H1 (cell line): ENCODE data around the gene CDC42BPB. TPM values are rescaled to one million over a fixed set of nuclear protein-coding genes. Genes with fewer than 3 reads are reported as not detected.

Experiments used
- CTCF ChIA-PET: fragments of 300-600 bp; sonication (Branson Sonifier 250); formaldehyde crosslinking; loops from one replicate; lab custom pipeline; 2021; ENCODE audit not compliant: partially characterized antibody; lab: Charles Lee
- POLR2A ChIA-PET: fragments of 300-600 bp; sonication (Branson Sonifier 250); formaldehyde crosslinking; loops from one replicate; lab custom pipeline; 2021; ENCODE audit warnings: inconsistent platforms; ENCODE audit not compliant: partially characterized antibody; lab: Charles Lee
- DNase-seq, 2 experiments: peaks; one replicate each; pipeline versions ENCODE4 v3.0.0 to v3.0.0-alpha.2; 2010 to 2022; ENCODE audit warnings: low spot score in 2 of 2, low read depth in 1 of 2, mixed read lengths in 1 of 2
- FAIRE-seq: peaks from 2 replicates; lab custom pipeline; 2011; peaks lifted over from hg19 to GRCh38; lab: Jason Lieb, UNC
- H2AFZ ChIP-seq: 2 replicates; pipeline ENCODE4 v1.8.1; 2012; ENCODE audit warnings: low read length, inconsistent platforms
- H2AK5ac ChIP-seq: 2 replicates; pipeline ENCODE4 v1.6.1; 2013; ENCODE audit warnings: low read depth, low read length
- H2BK120ac ChIP-seq: replicated peaks from 2 replicates; pipeline ENCODE3; 2013; ENCODE audit warnings: low read depth, low read length, inconsistent platforms
- H2BK12ac ChIP-seq: 2 replicates; pipeline ENCODE4 v1.6.1; 2013; ENCODE audit warnings: low read depth, low read length
- H2BK15ac ChIP-seq: 2 replicates; pipeline ENCODE4 v1.6.1; 2013; ENCODE audit warnings: low read length
- H2BK20ac ChIP-seq: 2 replicates; pipeline ENCODE4 v1.6.1; 2013; ENCODE audit warnings: low read length
- H2BK5ac ChIP-seq: 2 replicates; pipeline ENCODE4 v1.6.1; 2013; ENCODE audit warnings: low read depth, low read length
- H3K14ac ChIP-seq: 2 replicates; pipeline ENCODE4 v1.6.1; 2013; ENCODE audit warnings: inconsistent platforms; ENCODE audit not compliant: insufficient read length
- H3K18ac ChIP-seq: 2 replicates; pipeline ENCODE4 v1.6.1; 2013; ENCODE audit warnings: low read length; ENCODE audit errors: extremely low read depth
- H3K23ac ChIP-seq: 2 replicates; pipeline ENCODE4 v1.6.1; 2013; ENCODE audit warnings: inconsistent platforms; ENCODE audit not compliant: insufficient read length
- H3K23me2 ChIP-seq: 2 replicates; pipeline ENCODE4 v1.6.1; 2013; ENCODE audit warnings: low read depth, low read length
- H3K27ac ChIP-seq: 2 replicates; pipeline ENCODE4 v1.6.1; 2011; ENCODE audit warnings: low read depth, low read length, inconsistent platforms
- H3K27me3 ChIP-seq, 4 experiments: replicated peaks in 1 of 4; 1 replicate in 1 of 4; 2 replicates in 3 of 4; pipeline versions ENCODE4 v1.6.1 to v1.8.1; 2011 to 2013; ENCODE audit warnings: low read length in 3 of 4, mild to moderate bottlenecking in 3 of 4, inconsistent platforms in 2 of 4, mixed read lengths in 2 of 4, moderate library complexity in 1 of 4; ENCODE audit not compliant: control insufficient read depth in 3 of 4, insufficient read depth in 3 of 4; ENCODE audit errors: extremely low read depth in 1 of 4
- H3K36me3 ChIP-seq, 4 experiments: 2 replicates each; pipeline versions ENCODE4 v1.6.1 to v1.8.1; 2011 to 2013; ENCODE audit warnings: mild to moderate bottlenecking in 4 of 4, low read length in 3 of 4, moderate library complexity in 2 of 4, control low read depth in 1 of 4, inconsistent platforms in 1 of 4; ENCODE audit not compliant: insufficient read depth in 4 of 4, control insufficient read depth in 2 of 4
- H3K4ac ChIP-seq: replicated peaks from 2 replicates; pipeline ENCODE3; 2013; ENCODE audit warnings: low read length, low read depth, mixed read lengths, inconsistent platforms; ENCODE audit not compliant: insufficient read length
- H3K4me1 ChIP-seq, 4 experiments: replicated peaks in 1 of 4; 1 replicate in 1 of 4; 2 replicates in 3 of 4; pipeline versions ENCODE4 v1.6.1 to v1.8.1; 2011 to 2013; ENCODE audit warnings: low read length in 3 of 4, inconsistent platforms in 2 of 4, mixed read lengths in 1 of 4; ENCODE audit not compliant: insufficient read depth in 4 of 4, control insufficient read depth in 3 of 4
- H3K4me2 ChIP-seq, 2 experiments: 2 replicates each; pipeline versions ENCODE4 v1.6.1 to v1.8.1; 2011 to 2013; ENCODE audit warnings: low read depth in 2 of 2, low read length in 2 of 2, control low read depth in 1 of 2, inconsistent platforms in 1 of 2, mild to moderate bottlenecking in 1 of 2; ENCODE audit not compliant: insufficient read depth in 1 of 2
- H3K4me3 ChIP-seq, 4 experiments: fragments of 200-600, 300-600 bp in 1 of 4; sonication (generic), shearing (Covaris generic), sonication (Bioruptor Twin) in 1 of 4; 2 replicates each; pipeline versions ENCODE4 v1.5.1 to v1.8.1; 2011 to 2016; ENCODE audit warnings: low read length in 4 of 4, low read depth in 3 of 4, control low read depth in 2 of 4, inconsistent platforms in 2 of 4, mild to moderate bottlenecking in 2 of 4, mixed read lengths in 1 of 4, moderate library complexity in 1 of 4; ENCODE audit not compliant: insufficient read depth in 2 of 4; ENCODE audit errors: extremely low read depth in 1 of 4
- H3K56ac ChIP-seq: replicated peaks from 2 replicates; pipeline ENCODE3; 2013; ENCODE audit warnings: low read depth, mild to moderate bottlenecking, mixed read lengths, low read length, inconsistent platforms; ENCODE audit not compliant: insufficient read length
- H3K79me1 ChIP-seq: 2 replicates; pipeline ENCODE4 v1.6.1; 2013; ENCODE audit warnings: low read depth, low read length, control low read depth
- H3K79me2 ChIP-seq, 2 experiments: 2 replicates each; pipeline versions ENCODE4 v1.6.1 to v1.8.1; 2012 to 2013; ENCODE audit warnings: low read length in 2 of 2, mild to moderate bottlenecking in 2 of 2, inconsistent platforms in 1 of 2; ENCODE audit not compliant: insufficient read depth in 2 of 2, control insufficient read depth in 1 of 2
- H3K9ac ChIP-seq, 4 experiments: replicated peaks in 1 of 4; 1 replicate in 1 of 4; 2 replicates in 3 of 4; pipeline versions ENCODE4 v1.6.1 to v1.8.1; 2011 to 2013; ENCODE audit warnings: low read depth in 3 of 4, low read length in 3 of 4, control low read depth in 2 of 4, mild to moderate bottlenecking in 2 of 4, moderate library complexity in 2 of 4, inconsistent platforms in 1 of 4; ENCODE audit errors: extremely low read depth in 1 of 4
- H3K9me3 ChIP-seq, 2 experiments: 2 replicates each; pipeline versions ENCODE4 v1.6.1 to v1.8.1; 2012 to 2013; ENCODE audit warnings: mild to moderate bottlenecking in 2 of 2, moderate library complexity in 2 of 2, control low read depth in 1 of 2, inconsistent platforms in 1 of 2, low read depth in 1 of 2, low read length in 1 of 2, mixed read lengths in 1 of 2; ENCODE audit not compliant: insufficient read depth in 2 of 2
- H4K20me1 ChIP-seq, 2 experiments: replicated peaks in 1 of 2; 2 replicates each; pipeline versions ENCODE3 to v1.8.1; 2011 to 2013; ENCODE audit warnings: inconsistent platforms in 2 of 2, low read length in 2 of 2, mild to moderate bottlenecking in 1 of 2; ENCODE audit not compliant: insufficient read depth in 2 of 2, control insufficient read depth in 1 of 2
- H4K5ac ChIP-seq: 2 replicates; pipeline ENCODE4 v1.6.1; 2013; ENCODE audit warnings: low read length, low read depth, mixed read lengths, inconsistent platforms; ENCODE audit not compliant: insufficient read length
- H4K8ac ChIP-seq: 2 replicates; pipeline ENCODE4 v1.8.0; 2013; ENCODE audit warnings: mild to moderate bottlenecking, moderate library complexity, low read length, inconsistent platforms; ENCODE audit not compliant: insufficient read depth; ENCODE audit errors: extremely low read depth
- H4K91ac ChIP-seq: replicated peaks from 2 replicates; pipeline ENCODE3; 2013; ENCODE audit warnings: low read length, mixed read lengths, inconsistent platforms; ENCODE audit not compliant: insufficient read length
- ATF2 ChIP-seq: IDR thresholded peaks from 2 replicates; pipeline ENCODE4 v1.6.1; 2012; ENCODE audit warnings: low read length, inconsistent platforms
- BCL11A ChIP-seq, 2 experiments: IDR thresholded peaks; one replicate each; pipeline ENCODE4 v1.6.1; 2011; ENCODE audit warnings: low read depth in 2 of 2, low read length in 2 of 2, mild to moderate bottlenecking in 2 of 2
- BRCA1 ChIP-seq: IDR thresholded peaks from 2 replicates; pipeline ENCODE4 v1.6.1; 2012; ENCODE audit warnings: low read depth, low read length, improper control_type of control experiment
- CREB1 ChIP-seq: IDR thresholded peaks from 2 replicates; pipeline ENCODE4 v1.6.1; 2012; ENCODE audit warnings: inconsistent platforms
- EP300 ChIP-seq, 2 experiments: IDR thresholded peaks; 1 replicate in 1 of 2; 2 replicates in 1 of 2; pipeline ENCODE4 v1.6.1; 2011 to 2012; ENCODE audit warnings: low read depth in 2 of 2, low read length in 2 of 2, mild to moderate bottlenecking in 2 of 2, borderline replicate concordance in 1 of 2, inconsistent platforms in 1 of 2, moderate library complexity in 1 of 2
- EZH2 ChIP-seq: fragments of 200-600 bp; sonication (generic); IDR thresholded peaks from 2 replicates; pipeline ENCODE4 v1.7.1; 2012; ENCODE audit warnings: low read depth, mild to moderate bottlenecking, moderate library complexity, low read length, inconsistent platforms; ENCODE audit not compliant: severe bottlenecking
- KDM5A ChIP-seq: fragments of 200-600 bp; IDR thresholded peaks from 2 replicates; pipeline ENCODE4 v1.7.1; 2012; ENCODE audit warnings: mild to moderate bottlenecking, low read length, inconsistent platforms, mixed read lengths
- RAD21 ChIP-seq, 2 experiments: IDR thresholded peaks in 1 of 2; conservative IDR thresholded peaks in 1 of 2; 2 replicates each; pipeline ENCODE4 v1.6.1; 2011; ENCODE audit warnings: low read depth in 2 of 2, low read length in 2 of 2, improper control_type of control experiment in 1 of 2, inconsistent platforms in 1 of 2, mild to moderate bottlenecking in 1 of 2, moderate library complexity in 1 of 2
- SP1 ChIP-seq: IDR thresholded peaks from 2 replicates; pipeline ENCODE4 v1.6.1; 2011; ENCODE audit warnings: low read depth, low read length
- SP4 ChIP-seq: IDR thresholded peaks from 2 replicates; pipeline ENCODE4 v1.6.1; 2012; ENCODE audit warnings: low read length, inconsistent platforms
- SUZ12 ChIP-seq: fragments of 200-600 bp; sonication (generic); IDR thresholded peaks from 2 replicates; pipeline ENCODE4 v1.6.1; 2012; ENCODE audit warnings: mild to moderate bottlenecking, inconsistent platforms, low read length, moderate library complexity, mixed read lengths
- WGBS, 2 experiments: shearing (Covaris generic) in 1 of 2; methylation state at CpG; one replicate each; pipeline versions ENCODE4 v1.1.6 to v1.1.7; 2013 to 2015; ENCODE audit warnings: low lambda C conversion rate in 2 of 2, mixed read lengths in 2 of 2, inconsistent platforms in 1 of 2, low coverage in 1 of 2, missing lambda C conversion rate in 1 of 2; ENCODE audit not compliant: insufficient replicate concordance in 2 of 2, insufficient coverage in 1 of 2, insufficient read length in 1 of 2; ENCODE audit errors: extremely low coverage in 1 of 2, missing lambda C conversion rate in 1 of 2; 5-methylcytosine and 5-hydroxymethylcytosine counted together
- polyA plus RNA-seq, 7 experiments: library from polyadenylated mRNA; depleted of rRNA in 3 of 7; stranded (reverse) in 5 of 7; unstranded in 2 of 7; fragments of >200 nt in 5 of 7; fragments of 200-250 nt in 2 of 7; gene quantifications; 1 replicate in 5 of 7; 2 replicates in 1 of 7; 4 replicates in 1 of 7; pipeline versions ENCODE4 v1.2.1 to v1.2.3, GENCODE V29; 2011 to 2013; ENCODE audit warnings: missing spikeins in 2 of 7, mixed read lengths in 2 of 7
- total RNA-seq: library from RNA; stranded (reverse); fragmentation: NEBNext Ultra II Directional; extraction: Animal tissue kit (Norgen Biotek cat#: 25700); gene quantifications from 2 replicates; pipeline ENCODE4 v1.2.1, GENCODE V29; 2021

CDC42BPB gene
- total and polyA plus RNA-seq, 2 of the 8 experiments (the other 6 are each of a cell fraction or from before 2014, with no cell fraction given): 51.2 to 88.2 TPM

GRCh38 chr14:102927346-102927877 lies 129.9 kb downstream of the CDC42BPB start:
- no peak overlapping the region for H3K23ac ChIP-seq
- 20% methylated on average over 19 of the region's 19 CpGs; no CpG with 5 or more reads in 1 of the 2 experiments for WGBS, 2 experiments
- H3K27ac ChIP-seq: no peak overlapping the region
- no peak overlapping the region; the same call in 1 of the 2 replicates for H3K18ac ChIP-seq
- peaks cover 43 to 92% (median 80%) of the 10 kb centered on the region in 4 experiments for H3K27me3 ChIP-seq
- H3K4me2 ChIP-seq: peak overlapping the region; percentile 88 to 98
- peak overlapping the region; percentile 72 to 92 (median 78); a peak in 7 of 8 replicates for H3K4me3 ChIP-seq
- 0 out of 2 replicates have a peak overlapping the region, but pooled peaks have one; percentile 12 for H4K8ac ChIP-seq
- no peak overlapping the region for H2AK5ac ChIP-seq
- no peak overlapping the region for H2AFZ ChIP-seq
- FAIRE-seq (no peak), DNase-seq (no peak)
- no peak overlapping the region for H2BK5ac ChIP-seq
- no peak overlapping the region for H2BK120ac ChIP-seq
- H3K56ac ChIP-seq: no peak overlapping the region
- peaks cover 0 to 6% (median 0%) of the 10 kb centered on the region in 4 experiments; a peak in 1 of 8 replicates for H3K36me3 ChIP-seq
- CTCF ChIA-PET: interaction anchor here (0.6 to 1.6 kb wide), 4 partner anchors 10 to 152 kb away, joined by 3 to 5 read pairs (median 3); no protein-coding TSS in a partner anchor
- no peak overlapping the region for H4K5ac ChIP-seq
- no peaks in the 10 kb centered on the region for H3K79me2 ChIP-seq
- peaks cover 0 to 12% of the 10 kb centered on the region in 2 experiments for H4K20me1 ChIP-seq
- H3K4me1 ChIP-seq: peaks cover 5 to 39% (median 25%) of the 10 kb centered on the region in 4 experiments
- H3K9me3 ChIP-seq: no peaks in the 10 kb centered on the region
- no peaks in the 10 kb centered on the region for H3K79me1 ChIP-seq
- H3K23me2 ChIP-seq: peaks cover 32% of the 10 kb centered on the region; the same call in 1 of the 2 replicates
- H4K91ac ChIP-seq: no peak overlapping the region
- H2BK12ac ChIP-seq: no peak overlapping the region
- POLR2A ChIA-PET: interaction anchor here (0.9 to 1.1 kb wide), 2 partner anchors 12 to 203 kb away, joined by 3 to 4 read pairs; no protein-coding TSS in a partner anchor
- H2BK15ac ChIP-seq: no peak overlapping the region
- H3K4ac ChIP-seq: no peak overlapping the region
- no peak overlapping the region for H2BK20ac ChIP-seq
- H3K9ac ChIP-seq: no peak overlapping the region
- H3K14ac ChIP-seq: no peak overlapping the region
- TF ChIP-seq ATF2 (no peak), RAD21 (IDR thresholded peaks at IDR 0.05 in 1 of 2, conservative IDR thresholded peaks at IDR 0.05 in 1 of 2; ENCODE audit: low read depth in 2 of 2, low read length in 2 of 2) (no peak), CREB1 (no peak), SUZ12 (no peak), EP300 (IDR thresholded peaks at IDR 0.05; ENCODE audit: borderline replicate concordance in 1 of 2, low read depth in 2 of 2, low read length in 2 of 2) (no peak), EZH2 (no peak), KDM5A (no peak), BRCA1 (no peak), SP1 (no peak), BCL11A (IDR thresholded peaks at IDR 0.05; ENCODE audit: low read depth in 2 of 2, low read length in 2 of 2) (no peak), SP4 (no peak)
